ENCODE data around the gene INSL3. TPM values are rescaled to one million over a fixed set of nuclear protein-coding genes. Genes with fewer than 3 reads are reported as not detected.

INSL3 gene
- total and polyA plus RNA-seq, 2 of the 8 experiments (the other 6 are each of a cell fraction or from before 2014, with no cell fraction given), result 0.41 to 1.5 TPM

DNA sequence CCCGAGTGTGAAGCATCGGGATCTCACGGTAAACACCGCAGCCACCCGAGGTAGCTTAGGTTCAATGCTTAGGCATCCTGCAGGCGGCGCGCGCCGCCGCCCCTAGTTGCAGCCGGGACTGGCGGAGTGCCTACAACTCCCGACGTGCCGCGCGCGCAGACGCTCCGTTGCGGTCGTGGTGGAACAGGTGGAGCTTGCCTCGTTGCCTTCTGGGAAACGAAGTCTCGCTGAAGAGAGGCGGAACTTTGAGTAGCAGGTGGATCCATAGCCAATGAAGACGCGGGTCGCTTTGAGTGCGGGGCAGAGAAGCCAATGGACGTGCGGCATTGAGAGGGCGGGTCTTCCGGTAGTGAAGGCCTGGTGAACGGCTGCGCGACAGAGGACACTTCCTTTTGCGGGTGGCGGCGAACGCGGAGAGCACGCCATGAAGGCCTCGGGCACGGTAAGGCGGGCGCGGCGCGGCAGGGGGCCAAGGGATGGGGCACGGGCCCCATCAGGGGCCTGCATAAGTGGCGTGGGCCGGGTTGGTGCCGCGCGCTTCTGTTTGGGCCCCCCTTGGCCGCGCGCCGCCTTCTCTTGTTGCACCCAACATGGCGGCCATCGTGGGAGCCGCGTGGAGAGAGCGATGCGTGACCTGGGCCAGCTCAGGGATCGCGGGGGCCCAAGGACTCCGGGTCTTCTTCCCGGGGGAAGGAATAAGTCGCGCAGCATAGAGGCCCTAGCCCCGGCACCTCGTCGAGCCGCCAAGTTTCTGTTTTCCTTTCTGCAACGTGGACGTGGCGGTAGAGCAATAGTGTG is 38.4 kb upstream of the INSL3 start, which contains the start of gene RPL18A (continued):
- TF ChIP-seq RAD21 (IDR thresholded peaks at IDR 0.05 in 1 of 2, conservative IDR thresholded peaks at IDR 0.05 in 1 of 2; ENCODE audit: low read depth in 2 of 2, low read length in 2 of 2) (peak; percentile 76 to 79), CHD2 (IDR thresholded peaks at IDR 0.05; ENCODE audit: low read length) (peak; percentile 91), SP1 (IDR thresholded peaks at IDR 0.05; ENCODE audit: low read depth, low read length) (peak; percentile 98), SIX5 (IDR thresholded peaks at IDR 0.05; ENCODE audit: low read depth, low read length) (peak; percentile 85), RNF2 (IDR thresholded peaks at IDR 0.05; ENCODE audit: borderline replicate concordance, low read depth, low read length, missing control alignments, poor library complexity, severe bottlenecking) (no peak), BRCA1 (IDR thresholded peaks at IDR 0.05; ENCODE audit: low read depth, low read length) (no peak), SP4 (IDR thresholded peaks at IDR 0.05; ENCODE audit: low read length) (0 out of 2 replicates have a peak, but pooled peaks have one; percentile 39), MAFK (IDR thresholded peaks at IDR 0.05; ENCODE audit: low read depth, low read length) (no peak), SIN3A (conservative IDR thresholded peaks at IDR 0.05 in 1 of 2, IDR thresholded peaks at IDR 0.05 in 1 of 2; ENCODE audit: low read depth in 1 of 2, low read length in 2 of 2) (no peak; a peak in 1 of 4 replicates), TAF7 (optimal IDR thresholded peaks at IDR 0.05; ENCODE audit: borderline replicate concordance, low read depth, low read length) (peak; percentile 98), KDM4A (IDR thresholded peaks at IDR 0.05; ENCODE audit: low read depth, low read length, severe bottlenecking) (no peak), HDAC2 (IDR thresholded peaks at IDR 0.05; ENCODE audit: borderline replicate concordance in 1 of 2, low read depth in 2 of 2, low read length in 2 of 2) (no peak)
- TF ChIP-seq, protein P1, sequence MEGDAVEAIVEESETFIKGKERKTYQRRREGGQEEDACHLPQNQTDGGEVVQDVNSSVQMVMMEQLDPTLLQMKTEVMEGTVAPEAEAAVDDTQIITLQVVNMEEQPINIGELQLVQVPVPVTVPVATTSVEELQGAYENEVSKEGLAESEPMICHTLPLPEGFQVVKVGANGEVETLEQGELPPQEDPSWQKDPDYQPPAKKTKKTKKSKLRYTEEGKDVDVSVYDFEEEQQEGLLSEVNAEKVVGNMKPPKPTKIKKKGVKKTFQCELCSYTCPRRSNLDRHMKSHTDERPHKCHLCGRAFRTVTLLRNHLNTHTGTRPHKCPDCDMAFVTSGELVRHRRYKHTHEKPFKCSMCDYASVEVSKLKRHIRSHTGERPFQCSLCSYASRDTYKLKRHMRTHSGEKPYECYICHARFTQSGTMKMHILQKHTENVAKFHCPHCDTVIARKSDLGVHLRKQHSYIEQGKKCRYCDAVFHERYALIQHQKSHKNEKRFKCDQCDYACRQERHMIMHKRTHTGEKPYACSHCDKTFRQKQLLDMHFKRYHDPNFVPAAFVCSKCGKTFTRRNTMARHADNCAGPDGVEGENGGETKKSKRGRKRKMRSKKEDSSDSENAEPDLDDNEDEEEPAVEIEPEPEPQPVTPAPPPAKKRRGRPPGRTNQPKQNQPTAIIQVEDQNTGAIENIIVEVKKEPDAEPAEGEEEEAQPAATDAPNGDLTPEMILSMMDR (IDR thresholded peaks at IDR 0.05; ENCODE audit: control extremely low read depth in 1 of 3, insufficient read depth in 1 of 3, low read depth in 1 of 3, low read length in 3 of 3), result peak; percentile 81 to 93 (median 82)
- TF ChIP-seq, protein P2, sequence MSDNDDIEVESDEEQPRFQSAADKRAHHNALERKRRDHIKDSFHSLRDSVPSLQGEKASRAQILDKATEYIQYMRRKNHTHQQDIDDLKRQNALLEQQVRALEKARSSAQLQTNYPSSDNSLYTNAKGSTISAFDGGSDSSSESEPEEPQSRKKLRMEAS (IDR thresholded peaks at IDR 0.05), result peak; percentile 55
- TF ChIP-seq, protein P3, sequence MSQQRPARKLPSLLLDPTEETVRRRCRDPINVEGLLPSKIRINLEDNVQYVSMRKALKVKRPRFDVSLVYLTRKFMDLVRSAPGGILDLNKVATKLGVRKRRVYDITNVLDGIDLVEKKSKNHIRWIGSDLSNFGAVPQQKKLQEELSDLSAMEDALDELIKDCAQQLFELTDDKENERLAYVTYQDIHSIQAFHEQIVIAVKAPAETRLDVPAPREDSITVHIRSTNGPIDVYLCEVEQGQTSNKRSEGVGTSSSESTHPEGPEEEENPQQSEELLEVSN (IDR thresholded peaks at IDR 0.05), result no peak

Data from H1 (cell line).